Colonic mucosa (tissue), 4 donors: Measurements from ENCODE around the gene SPC24. TPM values are rescaled to one million over a fixed set of nuclear protein-coding genes. Genes with fewer than 3 reads are reported as not detected.
A peak's percentile ranks its signal among the peaks of the same experiment; 100 is the strongest.

ENCODE experiments used
- DNase-seq: peaks from one replicate; pipeline ENCODE4 v3.0.0-alpha.2; 2020
- H3K27ac ChIP-seq: fragments of 200-600 bp; one replicate; pipeline ENCODE4 v1.8.0; 2021
- H3K27me3 ChIP-seq: fragments of 200-600 bp; one replicate; pipeline ENCODE4 v1.8.0; 2021
- H3K36me3 ChIP-seq: fragments of 200-600 bp; one replicate; pipeline ENCODE4 v1.8.0; 2021
- H3K4me1 ChIP-seq: fragments of 200-600 bp; one replicate; pipeline ENCODE4 v1.8.0; 2021; ENCODE audit warnings: mild to moderate bottlenecking
- H3K4me3 ChIP-seq: fragments of 200-600 bp; one replicate; pipeline ENCODE4 v1.8.0; 2021
- H3K9ac ChIP-seq, 2 donors: one replicate each; pipeline ENCODE4 v1.7.0; 2013; ENCODE audit warnings: control low read depth in 2 of 2, low read depth in 2 of 2, low read length in 2 of 2
- H3K9me3 ChIP-seq: fragments of 200-600 bp; one replicate; pipeline ENCODE4 v1.8.0; 2021
- CTCF ChIP-seq: fragments of 200-600 bp; IDR thresholded peaks from one replicate; pipeline ENCODE4 v1.8.0; 2022; ENCODE audit warnings: antibody characterized with exemption, mild to moderate bottlenecking
- intact Hi-C: fragments of 100-400 bp; cut with DNase I; formaldehyde crosslinking; loops from one replicate; pipeline ENCODE4 v1.14.1; 2022
- total RNA-seq, 2 donors: library from RNA; stranded (reverse); fragmentation: NEBNext Ultra II Directional in 1 of 2; extraction: Animal tissue kit (Norgen Biotek cat#: 25700) in 1 of 2; gene quantifications; one replicate each; pipeline ENCODE4 v1.2.1, GENCODE V29; 2021
- donor health status: healthy.
- donor health status: DM: no; HTN: no; CAD: no.
- donor health status: DM: no; HTN: no; CAD: no.

The SPC24 gene
- total RNA-seq, 2 donors from 2014 or later = 9.4 to 47.6 TPM

GRCh38 chr19:11202488-11203193, 47.1 kb upstream of the SPC24 start:
- TF ChIP-seq CTCF = no peak
- Histone ChIP-seq H3K27me3 (no peaks in the 10 kb centered on the region), H3K36me3 (no peaks in the 10 kb centered on the region), H3K27ac (peak overlapping the region; percentile 60), H3K4me1 (no peaks in the 10 kb centered on the region), H3K9ac (peak overlapping the region; percentile 13 to 31), H3K4me3 (no peak overlapping the region), H3K9me3 (no peaks in the 10 kb centered on the region)
- intact Hi-C loops = no loop called here
- no peak for DNase-seq

GRCh38 chr19:11201791-11202190, 46.2 kb upstream of the SPC24 start:
- Histone ChIP-seq H3K9me3 (no peaks in the 10 kb centered on the region), H3K4me3 (no peak overlapping the region), H3K4me1 (no peaks in the 10 kb centered on the region), H3K9ac (no peak overlapping the region), H3K36me3 (no peaks in the 10 kb centered on the region), H3K27ac (no peak overlapping the region), H3K27me3 (no peaks in the 10 kb centered on the region)
- DNase-seq = no peak
- intact Hi-C loops = no loop called here
- TF ChIP-seq CTCF = no peak

GRCh38 chr19:11200931-11201330, 45.3 kb upstream of the SPC24 start:
- H3K9ac ChIP-seq = no peak overlapping the region
- no peak overlapping the region for H3K4me3 ChIP-seq
- intact Hi-C loops = no loop called here
- DNase-seq = no peak
- no peaks in the 10 kb centered on the region for H3K27me3 ChIP-seq
- TF ChIP-seq CTCF = no peak
- H3K36me3 ChIP-seq = no peaks in the 10 kb centered on the region
- no peaks in the 10 kb centered on the region for H3K4me1 ChIP-seq
- no peaks in the 10 kb centered on the region for H3K9me3 ChIP-seq
- no peak overlapping the region for H3K27ac ChIP-seq

- H3K36me3 ChIP-seq = no peaks in the 10 kb centered on the region
- H3K27ac ChIP-seq = no peak overlapping the region
- no peaks in the 10 kb centered on the region for H3K27me3 ChIP-seq
- H3K4me3 ChIP-seq = no peak overlapping the region
- H3K9ac ChIP-seq = no peak overlapping the region
- H3K9me3 ChIP-seq = no peaks in the 10 kb centered on the region
- no peaks in the 10 kb centered on the region for H3K4me1 ChIP-seq
- intact Hi-C loops = no loop called here
- DNase-seq = no peak
- TF ChIP-seq CTCF = no peak
Measured at GRCh38 chr19:11200015-11200574, 44.5 kb upstream of the SPC24 start.

GRCh38 chr19:11199517-11199916, 43.9 kb upstream of the SPC24 start:
- Histone ChIP-seq H3K36me3 (no peaks in the 10 kb centered on the region), H3K9ac (no peak overlapping the region), H3K27ac (no peak overlapping the region)

More at GRCh38 chr19:11199517-11199916, 43.9 kb upstream of the SPC24 start:
- H3K4me3 ChIP-seq = no peak overlapping the region
- no peaks in the 10 kb centered on the region for H3K9me3 ChIP-seq
- no peaks in the 10 kb centered on the region for H3K27me3 ChIP-seq
- no peaks in the 10 kb centered on the region for H3K4me1 ChIP-seq
- no peak for DNase-seq
- no peak for TF ChIP-seq CTCF
- intact Hi-C loops = no loop called here
